Parathyroid adenoma (tissue), 2 donors: Measurements from ENCODE around the gene MYO5B.

ENCODE experiments used
- H2AFZ ChIP-seq: fragments of 300-600 bp; sonication (generic); one replicate; pipeline ENCODE4 v1.7.0; 2017; ENCODE audit warnings: antibody characterized with exemption, mild to moderate bottlenecking
- H3K27ac ChIP-seq: fragments of 300-600 bp; sonication (generic); one replicate; pipeline ENCODE4 v1.7.0; 2017
- H3K27me3 ChIP-seq: fragments of 300-600 bp; sonication (generic); one replicate; pipeline ENCODE4 v1.7.0; 2017; ENCODE audit warnings: low read length; ENCODE audit not compliant: control insufficient read depth, insufficient read depth
- H3K36me3 ChIP-seq: fragments of 300-600 bp; sonication (generic); one replicate; pipeline ENCODE4 v1.7.0; 2017; ENCODE audit warnings: low read length; ENCODE audit not compliant: control insufficient read depth, insufficient read depth
- H3K4me1 ChIP-seq: fragments of 300-600 bp; sonication (generic); one replicate; pipeline ENCODE4 v1.7.0; 2017; ENCODE audit warnings: control low read depth
- H3K4me2 ChIP-seq: fragments of 300-600 bp; sonication (generic); one replicate; pipeline ENCODE4 v1.7.0; 2017; ENCODE audit warnings: low read length
- H3K4me3 ChIP-seq: fragments of 300-600 bp; sonication (generic); one replicate; pipeline ENCODE4 v1.7.0; 2017; ENCODE audit warnings: low read depth, low read length
- H3K79me2 ChIP-seq: fragments of 300-600 bp; sonication (generic); one replicate; pipeline ENCODE4 v1.7.0; 2017; ENCODE audit warnings: control low read depth
- H3K9ac ChIP-seq: fragments of 300-600 bp; sonication (generic); one replicate; pipeline ENCODE4 v1.7.0; 2017; ENCODE audit warnings: mild to moderate bottlenecking
- H3K9me3 ChIP-seq: fragments of 300-600 bp; sonication (generic); one replicate; pipeline ENCODE4 v1.7.0; 2017; ENCODE audit warnings: low read length; ENCODE audit not compliant: control insufficient read depth
- CTCF ChIP-seq: fragments of 300-600 bp; sonication (generic); IDR thresholded peaks from one replicate; pipeline ENCODE4 v1.7.0; 2017; ENCODE audit warnings: antibody characterized with exemption, mild to moderate bottlenecking
- donor health status: primary hyperparathyroidism.

MYO5B gene

GRCh38 chr18:49849331-49850217, 345.4 kb downstream of the MYO5B start:
- H2AFZ ChIP-seq, result no peak overlapping the region
- no peak overlapping the region for H3K27ac ChIP-seq
- no peak overlapping the region for H3K9ac ChIP-seq
- H3K4me1 ChIP-seq, result no peaks in the 10 kb centered on the region
- H3K79me2 ChIP-seq, result no peaks in the 10 kb centered on the region
- no peaks in the 10 kb centered on the region for H3K36me3 ChIP-seq
- no peaks in the 10 kb centered on the region for H3K27me3 ChIP-seq
- no peaks in the 10 kb centered on the region for H3K9me3 ChIP-seq
- H3K4me3 ChIP-seq, result no peak overlapping the region
- no peak for TF ChIP-seq CTCF
- no peak overlapping the region for H3K4me2 ChIP-seq

GRCh38 chr18:49848115-49848514, 346.8 kb downstream of the MYO5B start:
- Histone ChIP-seq H3K9me3 (no peaks in the 10 kb centered on the region), H3K4me3 (no peak overlapping the region), H3K27ac (no peak overlapping the region), H3K36me3 (no peaks in the 10 kb centered on the region), H3K9ac (no peak overlapping the region), H3K27me3 (no peaks in the 10 kb centered on the region), H3K79me2 (no peaks in the 10 kb centered on the region), H3K4me1 (no peaks in the 10 kb centered on the region), H2AFZ (no peak overlapping the region), H3K4me2 (no peak overlapping the region)
- no peak for TF ChIP-seq CTCF

GRCh38 chr18:49847524-49847923, 347.4 kb downstream of the MYO5B start:
- no peak overlapping the region for H3K4me2 ChIP-seq
- no peak overlapping the region for H2AFZ ChIP-seq
- no peaks in the 10 kb centered on the region for H3K27me3 ChIP-seq
- no peak for TF ChIP-seq CTCF
- H3K79me2 ChIP-seq, result no peaks in the 10 kb centered on the region
- H3K9me3 ChIP-seq, result no peaks in the 10 kb centered on the region
- H3K9ac ChIP-seq, result no peak overlapping the region
- H3K27ac ChIP-seq, result no peak overlapping the region
- no peak overlapping the region for H3K4me3 ChIP-seq
- H3K4me1 ChIP-seq, result no peaks in the 10 kb centered on the region
- no peaks in the 10 kb centered on the region for H3K36me3 ChIP-seq

GRCh38 chr18:49846718-49847470, 348.1 kb downstream of the MYO5B start:
- Histone ChIP-seq H2AFZ (no peak overlapping the region), H3K27me3 (no peaks in the 10 kb centered on the region), H3K4me1 (no peaks in the 10 kb centered on the region), H3K27ac (no peak overlapping the region), H3K36me3 (no peaks in the 10 kb centered on the region), H3K9me3 (no peaks in the 10 kb centered on the region), H3K4me3 (no peak overlapping the region), H3K4me2 (no peak overlapping the region), H3K9ac (no peak overlapping the region), H3K79me2 (no peaks in the 10 kb centered on the region)
- TF ChIP-seq CTCF, result no peak
